ENCODE results near the gene LAMA2.

LAMA2 gene

DNA sequence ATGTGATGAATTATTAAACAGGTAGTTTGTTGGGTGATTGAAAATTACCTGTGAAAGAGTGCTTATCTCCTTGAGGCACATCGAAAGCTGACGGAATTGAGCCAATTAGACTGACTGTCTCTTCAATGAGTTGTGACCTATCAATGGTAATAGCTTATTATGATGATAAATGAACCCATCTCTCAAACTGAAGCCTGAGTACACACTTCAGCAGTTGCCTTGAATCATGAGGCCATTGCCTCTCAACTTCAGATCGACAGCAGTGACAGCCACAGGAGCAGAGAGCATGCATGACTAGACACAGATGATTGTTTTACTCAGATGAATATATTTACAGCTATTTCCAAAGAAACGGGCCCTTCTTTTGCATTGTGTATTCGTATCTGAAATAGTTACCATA is 323.9 kb downstream of the LAMA2 start:
- in situ Hi-C loops (cut with HindIII; ENCODE audit: low sequenced_read_pairs) = no loop called here

DNA sequence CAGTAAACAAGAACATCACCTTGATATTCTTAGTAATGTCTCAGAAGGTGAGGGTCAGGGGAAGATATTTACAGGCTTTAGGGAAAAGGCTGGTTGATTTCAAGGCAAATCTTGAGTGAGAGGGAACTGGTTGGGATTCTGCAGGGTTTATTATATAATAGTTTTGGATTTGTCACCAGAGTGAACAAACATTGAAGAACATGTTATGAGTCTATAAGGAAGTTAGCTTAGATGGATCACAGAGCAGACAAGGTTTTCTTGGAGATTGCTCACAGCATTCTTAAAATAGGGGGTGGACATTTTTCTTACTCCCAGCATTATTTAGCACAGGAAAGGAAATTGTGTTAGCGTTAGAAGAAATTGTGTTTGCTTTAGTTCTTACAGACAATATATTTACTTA is 324.9 kb downstream of the LAMA2 start:
- in situ Hi-C loops (cut with HindIII; ENCODE audit: low sequenced_read_pairs) = no loop called here

GRCh38 chr6:129208415-129209034 is 325.6 kb downstream of the LAMA2 start:
- in situ Hi-C loops (cut with HindIII; ENCODE audit: low sequenced_read_pairs) = no loop called here

DNA sequence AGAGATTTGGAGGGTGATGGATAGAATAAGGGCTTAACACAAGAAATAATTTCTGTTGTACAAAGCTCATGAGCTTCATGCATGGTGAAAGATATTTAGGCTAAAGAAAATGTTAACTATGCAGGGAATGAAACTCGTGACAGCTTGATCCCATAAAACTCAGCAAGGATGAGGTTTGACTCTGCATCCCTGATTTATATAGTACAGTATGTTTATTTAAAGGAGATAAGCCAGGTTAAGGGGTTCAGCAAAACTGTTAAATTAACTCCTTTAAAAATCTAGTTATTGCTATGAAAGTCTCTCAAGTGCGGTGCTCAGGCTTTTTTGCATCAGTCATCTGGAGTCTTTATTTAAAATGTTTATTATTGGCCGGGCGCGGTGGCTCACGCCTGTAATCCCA is 326.4 kb downstream of the LAMA2 start:
- in situ Hi-C loops (cut with HindIII; ENCODE audit: low sequenced_read_pairs) = no loop called here

DNA sequence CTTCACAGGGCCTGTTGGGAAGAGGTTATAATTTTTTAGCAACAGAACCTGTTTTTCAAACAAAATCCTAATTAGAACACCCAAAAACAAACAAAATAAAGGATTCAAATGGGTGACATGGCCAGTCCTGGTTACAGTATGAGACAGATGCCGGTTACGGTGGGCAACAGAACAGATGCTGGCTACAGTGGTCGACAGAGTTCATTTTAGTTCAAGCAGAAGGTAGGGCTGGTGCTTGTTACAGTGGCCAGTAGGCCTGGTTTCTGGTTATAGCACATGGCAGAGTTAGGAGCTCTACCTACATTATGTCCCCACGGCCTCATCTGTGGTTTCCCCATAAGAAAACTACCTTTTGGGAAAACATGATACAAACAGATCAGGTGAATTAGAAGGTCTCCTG is 327.7 kb downstream of the LAMA2 start:
- in situ Hi-C loops (cut with HindIII; ENCODE audit: low sequenced_read_pairs) = no loop called here

- in situ Hi-C loops (cut with HindIII; ENCODE audit: low sequenced_read_pairs) = no loop called here
Measured at GRCh38 chr6:129211626-129212025, 328.7 kb downstream of the LAMA2 start.

DNA sequence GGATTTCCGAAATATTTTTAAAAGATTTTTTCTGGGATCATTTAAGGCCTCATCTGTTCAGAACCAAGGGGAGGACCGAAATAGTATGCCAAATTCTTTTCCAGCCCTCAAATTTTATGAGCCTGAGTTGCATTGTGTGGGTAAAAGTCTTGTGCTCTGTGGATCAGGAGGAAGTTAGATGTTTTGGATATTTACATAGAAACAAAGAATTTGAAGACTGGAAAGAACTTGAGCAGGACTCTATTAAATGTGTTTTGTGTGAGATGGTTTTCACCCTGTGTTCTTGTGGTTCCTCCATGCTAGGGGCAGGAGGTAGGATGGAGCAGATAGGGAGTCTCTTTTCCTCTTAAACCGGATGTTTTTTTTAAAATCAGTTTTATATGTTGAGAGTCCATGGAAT is 329.1 kb downstream of the LAMA2 start:
- in situ Hi-C loops (cut with HindIII; ENCODE audit: low sequenced_read_pairs) = no loop called here

DNA sequence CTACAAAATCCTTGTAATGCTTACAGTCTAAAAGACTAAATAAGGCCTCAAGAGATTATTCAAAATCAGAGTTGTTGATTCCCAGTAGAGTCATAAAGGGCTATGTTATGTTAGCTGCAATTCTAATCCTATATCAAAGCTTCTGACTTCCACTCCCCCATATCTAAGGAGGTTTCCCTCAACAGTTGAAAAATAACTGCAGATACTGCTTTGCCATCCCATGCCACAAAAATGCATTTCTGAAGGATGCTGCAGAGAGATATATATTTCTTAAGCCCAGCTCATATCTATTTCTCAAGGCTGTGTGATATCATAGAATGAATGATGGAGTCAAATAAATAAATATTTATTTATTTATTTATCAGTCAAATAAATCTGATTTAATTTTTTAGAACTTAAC is 332.3 kb downstream of the LAMA2 start:
- in situ Hi-C loops (cut with HindIII; ENCODE audit: low sequenced_read_pairs) = no loop called here

DNA sequence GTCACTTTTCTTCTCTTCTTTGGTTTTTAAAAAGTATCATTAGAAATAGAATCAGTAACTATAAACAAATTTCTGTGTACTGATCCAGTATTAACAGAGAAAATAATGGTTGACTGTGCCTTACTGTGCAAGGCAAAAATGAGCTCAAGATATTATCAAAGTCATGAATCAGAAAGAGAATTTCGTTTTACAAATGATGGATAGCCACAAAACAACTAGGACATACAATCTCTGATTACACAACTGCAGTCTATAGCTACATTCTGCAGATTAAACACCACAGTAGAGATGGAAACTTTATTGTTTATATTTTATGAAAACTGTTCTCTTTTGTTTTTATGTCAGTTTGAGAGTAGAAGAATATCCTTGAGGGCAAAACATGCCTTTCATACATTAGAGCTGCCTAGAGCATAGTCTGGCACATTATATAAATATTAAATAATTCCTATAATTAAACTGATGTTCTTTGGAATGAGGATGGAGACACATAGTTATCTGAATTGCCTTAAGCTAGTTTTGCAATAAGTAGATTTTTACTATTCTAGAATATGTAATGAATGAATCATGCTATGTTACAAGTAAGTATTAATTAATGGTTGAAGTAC is 333.1 kb downstream of the LAMA2 start:
- in situ Hi-C loops (cut with HindIII; ENCODE audit: low sequenced_read_pairs) = no loop called here

- in situ Hi-C loops (cut with HindIII; ENCODE audit: low sequenced_read_pairs) = no loop called here
Measured at GRCh38 chr6:129217701-129218100, 334.8 kb downstream of the LAMA2 start.

GRCh38 chr6:129233458-129234134 is 350.7 kb downstream of the LAMA2 start:
- in situ Hi-C loops (cut with HindIII; ENCODE audit: low sequenced_read_pairs) = no loop called here

DNA sequence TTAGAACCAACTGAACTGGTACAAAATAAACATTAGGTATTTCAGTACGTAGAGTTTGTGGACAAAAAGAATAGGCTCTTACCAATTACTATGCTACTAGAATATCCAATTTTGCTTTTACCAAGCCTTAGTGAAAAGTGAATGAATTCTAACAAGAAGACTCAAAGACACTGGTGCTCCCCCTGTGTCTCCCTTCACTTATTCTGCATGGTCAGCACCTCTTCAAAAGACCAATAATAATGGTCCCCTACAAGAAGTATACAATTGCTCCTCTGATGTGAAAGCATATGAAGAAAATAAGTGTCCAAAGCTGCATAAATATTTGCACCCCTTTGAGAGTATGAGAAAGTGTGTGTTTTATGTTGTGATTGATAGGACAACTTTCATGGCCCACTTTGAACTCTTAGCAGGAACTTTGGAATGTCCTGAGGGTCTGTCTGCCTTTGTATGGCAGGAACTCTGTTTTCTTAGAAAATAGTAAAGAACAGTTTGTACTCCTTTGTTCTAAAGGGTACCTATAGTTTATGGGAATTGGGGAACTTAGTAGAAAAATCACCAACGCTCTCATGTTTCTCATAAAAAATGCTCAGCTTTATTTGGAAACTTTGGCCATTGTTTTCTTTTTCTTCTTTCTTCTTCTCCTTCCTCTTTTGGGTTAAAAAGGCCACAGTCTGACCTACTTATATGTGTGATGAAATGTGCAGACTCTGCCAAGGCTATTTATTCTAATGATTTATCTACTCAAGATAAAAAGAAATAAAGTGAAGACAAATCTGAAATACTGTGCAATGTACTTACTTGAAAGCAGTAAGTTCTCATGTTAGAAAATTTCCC is 352.4 kb downstream of the LAMA2 start:
- in situ Hi-C loops (cut with HindIII; ENCODE audit: low sequenced_read_pairs) = no loop called here

GRCh38 chr6:129236001-129236517 is 353.1 kb downstream of the LAMA2 start:
- in situ Hi-C loops (cut with HindIII; ENCODE audit: low sequenced_read_pairs) = no loop called here

- in situ Hi-C loops (cut with HindIII; ENCODE audit: low sequenced_read_pairs) = no loop called here
Measured at GRCh38 chr6:129238991-129239390, 356.1 kb downstream of the LAMA2 start.

GRCh38 chr6:129239825-129240491 is 357.0 kb downstream of the LAMA2 start:
- in situ Hi-C loops (cut with HindIII; ENCODE audit: low sequenced_read_pairs) = no loop called here

- in situ Hi-C loops (cut with HindIII; ENCODE audit: low sequenced_read_pairs) = no loop called here
Measured at GRCh38 chr6:129240492-129240853, 357.5 kb downstream of the LAMA2 start.

DNA sequence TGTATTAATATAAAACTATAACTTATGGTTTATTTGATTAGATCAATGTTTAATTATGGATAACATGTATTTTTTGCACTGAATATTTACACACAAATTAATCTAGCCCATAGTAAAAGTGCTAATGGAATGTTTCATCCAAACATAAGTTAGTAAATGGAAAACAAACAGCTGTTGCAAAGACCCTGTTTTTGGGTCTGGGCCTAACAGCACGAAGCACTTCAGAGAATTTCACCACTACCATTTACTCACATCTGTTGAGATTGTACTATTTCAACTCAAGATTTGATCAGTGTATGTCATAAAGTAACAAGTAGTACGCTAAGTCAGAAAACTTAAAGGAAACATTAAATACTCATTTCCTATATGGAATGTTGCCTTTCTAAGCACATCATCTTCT is 359.6 kb downstream of the LAMA2 start:
- in situ Hi-C loops (cut with HindIII; ENCODE audit: low sequenced_read_pairs) = no loop called here

DNA sequence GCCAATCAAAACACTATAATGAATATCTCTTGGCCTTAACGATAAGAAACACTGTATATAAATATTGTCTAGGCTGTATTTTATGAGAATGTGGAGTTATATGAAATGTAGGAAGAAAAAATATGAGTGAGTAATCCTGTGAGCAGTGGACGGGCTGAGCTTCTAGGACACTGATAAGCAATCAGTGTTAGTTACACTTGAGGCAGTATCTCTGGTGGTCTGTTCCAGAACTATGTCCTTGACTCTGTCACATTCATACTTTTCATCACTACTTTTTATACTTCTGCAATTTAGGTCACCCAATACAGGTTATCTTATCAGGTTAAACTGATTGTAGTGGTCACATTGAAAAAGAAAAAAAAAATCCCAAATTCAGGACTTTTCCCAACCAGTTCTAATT is 360.4 kb downstream of the LAMA2 start:
- in situ Hi-C loops (cut with HindIII; ENCODE audit: low sequenced_read_pairs) = no loop called here

GRCh38 chr6:129248946-129249345 is 366.0 kb downstream of the LAMA2 start:
- in situ Hi-C loops (cut with HindIII; ENCODE audit: low sequenced_read_pairs) = no loop called here

DNA sequence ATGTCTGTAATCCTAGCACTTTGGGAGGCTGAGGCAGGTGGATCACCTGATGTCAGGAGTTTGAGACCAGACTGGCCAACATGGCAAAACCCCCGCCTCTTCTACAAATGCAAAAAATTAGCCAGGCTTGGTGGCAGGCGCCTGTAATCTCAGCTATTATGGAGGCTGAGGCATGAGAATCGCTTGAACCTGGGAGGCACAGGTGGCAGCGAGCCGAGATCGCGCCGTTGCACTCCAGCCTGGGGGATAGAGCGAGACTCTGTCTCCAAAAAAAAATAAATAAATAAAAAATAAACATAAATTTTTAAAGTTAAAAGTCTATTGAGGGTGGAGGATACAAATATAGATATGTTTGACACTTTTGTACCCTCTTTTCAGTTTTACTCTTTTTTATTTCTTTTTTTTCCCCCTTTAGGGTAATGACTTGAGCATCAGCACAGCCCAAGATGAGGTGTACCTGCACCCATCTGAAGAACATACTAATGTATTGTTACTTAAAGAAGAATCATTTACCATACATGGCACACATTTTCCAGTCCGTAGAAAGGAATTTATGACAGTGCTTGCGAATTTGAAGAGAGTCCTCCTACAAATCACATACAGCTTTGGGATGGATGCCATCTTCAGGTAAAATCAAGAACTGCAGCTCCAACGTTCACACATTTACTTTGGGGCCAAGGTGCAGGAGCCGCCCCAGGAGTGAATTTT is 368.9 kb downstream of the LAMA2 start:
- in situ Hi-C loops (cut with HindIII; ENCODE audit: low sequenced_read_pairs) = no loop called here
